HAP-1 (cell line): ENCODE measurements around the gene CCDC154.

ENCODE experiments used
- DNase-seq, 2 experiments: peaks; one replicate each; pipeline ENCODE4 v3.0.0-alpha.2; 2016 to 2020; ENCODE audit warnings: low spot score in 2 of 2
- H3K27me3 ChIP-seq: fragments of 250-450 bp; sonication (Bioruptor Pico); 2 replicates; pipeline ENCODE4 v1.5.1; 2020; ENCODE audit warnings: low read depth, mild to moderate bottlenecking, moderate library complexity
- H3K36me3 ChIP-seq: fragments of 250-450 bp; sonication (Bioruptor Pico); replicated peaks from 2 replicates; pipeline ENCODE4 v1.5.1; 2020; ENCODE audit warnings: mild to moderate bottlenecking
- H3K4me1 ChIP-seq: fragments of 250-450 bp; sonication (Bioruptor Pico); 2 replicates; pipeline ENCODE4 v1.5.1; 2020; ENCODE audit warnings: mild to moderate bottlenecking
- H3K4me3 ChIP-seq: fragments of 250-450 bp; sonication (Bioruptor Pico); 2 replicates; pipeline ENCODE4 v1.5.1; 2020; ENCODE audit warnings: mild to moderate bottlenecking, moderate library complexity
- H3K9me3 ChIP-seq: fragments of 250-450 bp; sonication (Bioruptor Pico); 2 replicates; pipeline ENCODE4 v1.5.1; 2020; ENCODE audit warnings: mild to moderate bottlenecking, moderate library complexity
- in situ Hi-C: fragments of 300-500 bp; cut with MboI; formaldehyde crosslinking; loops from 3 replicates; pipeline ENCODE4 v1.14.3; 2020; ENCODE audit warnings: low sequenced_read_pairs, inconsistent platforms, mixed read lengths

The CCDC154 gene

GRCh38 chr16:1455190-1456171, 11.1 kb upstream of the CCDC154 start:
- no peaks in the 10 kb centered on the region for H3K9me3 ChIP-seq
- no peaks in the 10 kb centered on the region for H3K27me3 ChIP-seq
- no peak overlapping the region for H3K4me3 ChIP-seq
- H3K36me3 ChIP-seq: 0 out of 2 replicates have a peak, but pooled peaks cover 6% of the 10 kb centered on the region
- no peak for DNase-seq
- in situ Hi-C loops: no loop called here
- no peaks in the 10 kb centered on the region for H3K4me1 ChIP-seq

GRCh38 chr16:1454561-1454960, 10.2 kb upstream of the CCDC154 start:
- no peak overlapping the region for H3K4me3 ChIP-seq
- DNase-seq: no peak
- in situ Hi-C loops: no loop called here
- H3K36me3 ChIP-seq: 0 out of 2 replicates have a peak, but pooled peaks cover 8% of the 10 kb centered on the region
- H3K27me3 ChIP-seq: no peaks in the 10 kb centered on the region
- no peaks in the 10 kb centered on the region for H3K9me3 ChIP-seq
- H3K4me1 ChIP-seq: no peaks in the 10 kb centered on the region

- no peaks in the 10 kb centered on the region for H3K4me1 ChIP-seq
- in situ Hi-C loops: no loop called here
- H3K4me3 ChIP-seq: no peak overlapping the region
- DNase-seq: no peak
- no peaks in the 10 kb centered on the region for H3K9me3 ChIP-seq
- H3K36me3 ChIP-seq: 0 out of 2 replicates have a peak, but pooled peaks cover 8% of the 10 kb centered on the region
- H3K27me3 ChIP-seq: no peaks in the 10 kb centered on the region
These were observed 9.0 kb upstream of the CCDC154 start for GRCh38 chr16:1453316-1453715.

- H3K27me3 ChIP-seq: no peaks in the 10 kb centered on the region
- in situ Hi-C loops: no loop called here
- H3K4me3 ChIP-seq: no peak overlapping the region
- H3K9me3 ChIP-seq: no peaks in the 10 kb centered on the region
- no peaks in the 10 kb centered on the region for H3K4me1 ChIP-seq
- no peak for DNase-seq
- H3K36me3 ChIP-seq: peaks cover 8% of the 10 kb centered on the region; the same call in 1 of the 2 replicates
These were observed 8.2 kb upstream of the CCDC154 start for GRCh38 chr16:1452530-1452929.

GRCh38 chr16:1451702-1452392, 7.5 kb upstream of the CCDC154 start:
- Histone ChIP-seq H3K4me3 (no peak overlapping the region), H3K9me3 (no peaks in the 10 kb centered on the region), H3K4me1 (no peaks in the 10 kb centered on the region), H3K36me3 (peaks cover 8% of the 10 kb centered on the region; the same call in 1 of the 2 replicates), H3K27me3 (no peaks in the 10 kb centered on the region)
- no peak for DNase-seq
- in situ Hi-C loops: no loop called here

- H3K36me3 ChIP-seq: peaks cover 8% of the 10 kb centered on the region; the same call in 1 of the 2 replicates
- no peak for DNase-seq
- H3K4me1 ChIP-seq: no peaks in the 10 kb centered on the region
- no peak overlapping the region for H3K4me3 ChIP-seq
- H3K27me3 ChIP-seq: no peaks in the 10 kb centered on the region
- no peaks in the 10 kb centered on the region for H3K9me3 ChIP-seq
- in situ Hi-C loops: no loop called here
These were observed 6.5 kb upstream of the CCDC154 start for GRCh38 chr16:1450841-1451240.

GRCh38 chr16:1450218-1450617, 5.9 kb upstream of the CCDC154 start:
- in situ Hi-C loops: no loop called here
- H3K9me3 ChIP-seq: no peaks in the 10 kb centered on the region
- H3K4me1 ChIP-seq: no peaks in the 10 kb centered on the region
- H3K36me3 ChIP-seq: peaks cover 8% of the 10 kb centered on the region; the same call in 1 of the 2 replicates
- no peak overlapping the region for H3K4me3 ChIP-seq
- no peak for DNase-seq
- no peaks in the 10 kb centered on the region for H3K27me3 ChIP-seq

GRCh38 chr16:1449201-1449788, 4.9 kb upstream of the CCDC154 start:
- DNase-seq: no peak
- Histone ChIP-seq H3K4me1 (no peaks in the 10 kb centered on the region), H3K9me3 (no peaks in the 10 kb centered on the region), H3K36me3 (peaks cover 2% of the 10 kb centered on the region; the same call in 1 of the 2 replicates), H3K4me3 (no peak overlapping the region), H3K27me3 (no peaks in the 10 kb centered on the region)
- in situ Hi-C loops: no loop called here

GRCh38 chr16:1448536-1449116, 4.3 kb upstream of the CCDC154 start:
- Histone ChIP-seq H3K36me3 (peaks cover 2% of the 10 kb centered on the region; the same call in 1 of the 2 replicates), H3K27me3 (no peaks in the 10 kb centered on the region), H3K9me3 (no peaks in the 10 kb centered on the region), H3K4me1 (no peaks in the 10 kb centered on the region), H3K4me3 (no peak overlapping the region)
- in situ Hi-C loops: no loop called here
- DNase-seq: no peak

GRCh38 chr16:1447965-1448364, 3.6 kb upstream of the CCDC154 start:
- Histone ChIP-seq H3K27me3 (no peaks in the 10 kb centered on the region), H3K36me3 (peaks cover 2% of the 10 kb centered on the region; the same call in 1 of the 2 replicates), H3K4me3 (no peak overlapping the region), H3K9me3 (no peaks in the 10 kb centered on the region), H3K4me1 (no peaks in the 10 kb centered on the region)
- in situ Hi-C loops: no loop called here
- DNase-seq: no peak

GRCh38 chr16:1446296-1447080, 2.1 kb upstream of the CCDC154 start:
- in situ Hi-C loops: no loop called here
- DNase-seq: no peak

GRCh38 chr16:1445518-1446203, 1.3 kb upstream of the CCDC154 start:
- DNase-seq: no peak
- Histone ChIP-seq H3K4me3 (no peak overlapping the region), H3K36me3 (peaks cover 2% of the 10 kb centered on the region; the same call in 1 of the 2 replicates), H3K27me3 (no peaks in the 10 kb centered on the region), H3K4me1 (no peaks in the 10 kb centered on the region), H3K9me3 (no peaks in the 10 kb centered on the region)
- in situ Hi-C loops: no loop called here

More at GRCh38 chr16:1446296-1447080, 2.1 kb upstream of the CCDC154 start:
- Histone ChIP-seq H3K4me3 (no peak overlapping the region), H3K4me1 (no peaks in the 10 kb centered on the region), H3K9me3 (no peaks in the 10 kb centered on the region), H3K27me3 (no peaks in the 10 kb centered on the region), H3K36me3 (peaks cover 2% of the 10 kb centered on the region; the same call in 1 of the 2 replicates)
